ENCODE measurements around the gene EOGT.

The EOGT gene

DNA sequence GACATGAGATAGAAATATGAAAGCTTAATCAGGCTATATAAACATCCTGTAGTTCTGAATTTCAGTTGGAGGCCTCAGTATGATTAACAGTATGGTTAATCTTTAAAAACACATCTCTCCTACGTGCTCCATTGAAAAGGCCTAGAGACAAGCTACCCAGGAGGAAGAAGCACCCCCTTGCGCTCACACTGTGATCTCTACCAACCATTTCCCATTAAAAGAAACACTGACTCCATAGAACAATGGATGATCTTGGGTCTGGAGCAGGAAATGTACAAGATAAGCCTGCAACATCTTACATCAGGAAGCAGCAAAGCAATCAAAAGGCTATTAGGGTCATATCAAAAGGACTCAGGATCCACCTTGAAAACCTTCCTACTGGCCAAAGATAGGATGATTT is 3.4 kb upstream of the EOGT start:
- no peak overlapping the region for H3K4me3 ChIP-seq (ENCODE audit: low read length)
- TF ChIP-seq ZNF274 (IDR thresholded peaks at IDR 0.05; ENCODE audit: low read depth, low read length) = no peak

GRCh38 chr3:69016102-69016501 is 2.6 kb upstream of the EOGT start:
- H3K4me3 ChIP-seq (ENCODE audit: low read length) = no peak overlapping the region
- no peak for TF ChIP-seq ZNF274 (IDR thresholded peaks at IDR 0.05; ENCODE audit: low read depth, low read length)

DNA sequence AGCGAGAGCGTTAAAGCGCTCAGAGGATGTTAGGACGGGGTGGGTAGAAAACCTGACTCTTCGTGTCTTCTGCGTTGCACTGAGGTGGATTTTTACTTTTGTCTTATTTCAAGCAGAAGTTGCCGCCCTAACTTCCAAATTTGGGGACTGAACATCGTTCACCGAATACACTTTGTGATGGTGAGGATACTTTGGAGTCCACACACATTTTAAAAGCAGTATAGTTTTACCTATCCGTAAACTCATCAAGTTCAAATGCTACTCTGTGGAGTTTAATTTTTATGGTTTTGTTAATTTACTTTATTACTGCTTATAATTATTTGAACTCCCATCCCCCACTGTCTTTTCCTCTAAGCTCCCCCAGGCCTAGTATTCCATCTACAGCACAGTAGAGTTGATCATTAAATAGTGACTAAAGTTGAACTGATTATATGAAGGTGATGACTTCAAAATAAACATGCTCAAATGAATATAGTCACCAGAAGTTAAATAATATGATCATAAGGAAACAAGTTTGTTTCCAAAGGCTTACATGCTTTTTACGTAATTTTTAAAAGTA is 617 bp upstream of the EOGT start:
- H3K4me3 ChIP-seq (ENCODE audit: low read length) = peak overlapping the region; percentile 71
- TF ChIP-seq ZNF274 (IDR thresholded peaks at IDR 0.05; ENCODE audit: low read depth, low read length) = no peak

DNA sequence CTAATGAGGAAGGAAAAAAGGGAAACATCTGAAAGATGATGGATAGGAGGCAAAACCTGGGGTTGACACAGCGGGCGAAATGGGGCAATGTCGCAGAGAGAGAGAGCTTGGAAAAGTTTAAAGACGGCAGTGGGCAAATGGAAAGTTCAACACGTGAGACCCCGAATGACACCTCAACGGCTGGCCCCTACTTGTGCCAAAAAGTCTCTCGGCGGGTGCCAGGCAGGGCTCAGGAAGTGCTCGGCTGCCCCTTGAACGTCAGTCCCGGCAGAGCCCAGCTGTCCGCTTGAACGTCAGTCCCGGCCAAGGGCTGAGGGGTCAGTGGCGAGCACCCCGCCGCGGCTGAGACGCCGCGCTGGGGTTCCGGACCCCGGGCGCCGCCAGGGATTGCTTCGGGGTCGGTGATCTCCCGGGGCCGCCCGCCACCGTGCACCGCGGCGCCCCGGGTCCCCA is 658 bp downstream of the EOGT start:
- TF ChIP-seq ZNF274 (IDR thresholded peaks at IDR 0.05; ENCODE audit: low read depth, low read length) = no peak
- H3K4me3 ChIP-seq (ENCODE audit: low read length) = peak overlapping the region; percentile 71; the same call in 1 of the 2 replicates

- H3K4me3 ChIP-seq (ENCODE audit: low read length) = peak overlapping the region; percentile 71; the same call in 1 of the 2 replicates
- TF ChIP-seq ZNF274 (IDR thresholded peaks at IDR 0.05; ENCODE audit: low read depth, low read length) = no peak
Observed at GRCh38 chr3:69012100-69012799, 1.2 kb downstream of the EOGT start.

DNA sequence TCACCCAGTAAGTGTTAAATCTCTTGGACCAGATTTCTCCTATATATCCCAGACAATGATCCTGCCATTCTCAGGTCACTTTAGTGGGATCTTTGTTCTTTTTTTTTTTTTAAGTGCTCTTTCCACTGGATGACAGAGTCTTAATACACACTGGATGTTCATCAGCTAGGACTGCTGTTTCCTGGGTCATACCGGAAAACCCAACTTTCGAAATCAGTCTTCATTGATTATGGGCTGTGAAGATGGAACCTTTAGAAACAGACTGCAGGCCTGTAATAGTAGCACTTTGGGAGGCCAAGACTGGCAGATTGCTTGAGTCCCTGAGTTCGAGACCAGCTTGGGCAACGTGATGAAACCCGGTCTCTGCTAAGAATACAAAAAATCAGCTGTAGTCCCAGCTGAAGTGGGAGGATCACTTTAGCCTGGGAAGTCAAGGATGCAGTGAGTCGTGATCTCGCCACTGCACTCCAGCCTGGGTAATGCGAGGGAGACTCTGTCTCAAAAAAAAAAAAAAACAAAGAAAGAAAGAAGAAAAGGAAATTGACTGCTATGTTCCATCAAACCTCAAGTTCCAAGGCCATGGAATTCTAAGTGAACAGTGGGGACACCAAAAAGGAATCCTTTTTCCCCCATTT is 2.3 kb downstream of the EOGT start:
- TF ChIP-seq ZNF274 (IDR thresholded peaks at IDR 0.05; ENCODE audit: low read depth, low read length) = no peak
- H3K4me3 ChIP-seq (ENCODE audit: low read length) = no peak overlapping the region

GRCh38 chr3:69009559-69010410 is 3.7 kb downstream of the EOGT start:
- H3K4me3 ChIP-seq (ENCODE audit: low read length) = no peak overlapping the region
- TF ChIP-seq ZNF274 (IDR thresholded peaks at IDR 0.05; ENCODE audit: low read depth, low read length) = no peak

DNA sequence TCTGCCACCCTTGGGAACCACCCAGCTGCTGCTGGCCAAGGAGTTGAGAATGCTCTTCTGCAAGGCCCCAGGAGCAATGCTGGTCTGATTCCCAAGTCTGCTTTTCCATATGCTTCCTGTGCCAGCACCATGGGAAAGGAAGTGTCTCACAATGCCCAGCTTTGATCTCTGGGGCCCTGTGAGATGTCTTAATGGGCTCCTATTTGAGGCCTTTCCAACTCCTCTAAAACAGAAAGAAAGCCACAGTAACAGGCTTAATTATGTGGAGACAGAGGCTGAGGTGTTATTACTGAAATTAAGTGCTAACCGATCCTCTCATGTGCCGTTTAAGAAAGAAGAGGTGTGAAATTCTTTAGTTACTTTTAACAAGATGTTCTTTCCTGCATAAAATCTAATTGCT is 4.5 kb downstream of the EOGT start:
- no peak overlapping the region for H3K4me3 ChIP-seq (ENCODE audit: low read length)
- TF ChIP-seq ZNF274 (IDR thresholded peaks at IDR 0.05; ENCODE audit: low read depth, low read length) = no peak

GRCh38 chr3:69005791-69006482 is 7.5 kb downstream of the EOGT start:
- no peak overlapping the region for H3K4me3 ChIP-seq (ENCODE audit: low read length)
- TF ChIP-seq ZNF274 (IDR thresholded peaks at IDR 0.05; ENCODE audit: low read depth, low read length) = no peak

DNA sequence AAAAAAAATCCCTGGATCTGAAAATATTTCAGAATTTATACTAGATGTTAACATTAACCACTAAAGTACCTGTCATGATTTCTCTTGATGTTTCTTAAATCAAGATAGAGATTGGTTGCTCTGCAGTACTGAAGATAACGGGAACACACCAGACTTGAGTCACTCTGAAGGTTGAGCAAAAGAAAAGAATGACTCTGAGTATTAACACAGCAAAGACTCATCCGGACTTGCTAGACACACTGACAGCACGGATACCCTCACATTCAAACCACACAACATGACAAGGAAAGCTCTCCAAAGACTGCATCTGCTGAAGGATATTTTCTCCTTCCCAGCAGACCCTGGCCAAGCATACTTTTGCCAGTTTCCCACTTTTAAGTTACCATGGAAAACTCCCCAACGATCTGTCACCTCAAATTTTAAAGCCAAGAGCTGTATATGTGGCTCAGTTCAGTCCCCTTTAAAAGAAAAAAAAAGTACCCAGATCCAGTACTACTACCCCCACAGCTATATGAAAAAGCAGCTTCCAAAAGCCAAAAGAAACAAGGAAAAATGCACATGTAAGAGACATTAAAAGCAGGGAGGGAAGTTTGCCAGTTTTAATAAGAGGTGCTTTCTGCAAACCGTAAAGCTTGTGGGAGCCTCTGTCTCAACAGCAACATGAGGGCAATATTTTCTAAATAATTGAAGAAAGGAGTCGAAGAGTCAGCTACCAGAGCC is 8.3 kb downstream of the EOGT start:
- H3K4me3 ChIP-seq (ENCODE audit: low read length) = no peak overlapping the region
- no peak for TF ChIP-seq ZNF274 (IDR thresholded peaks at IDR 0.05; ENCODE audit: low read depth, low read length)

DNA sequence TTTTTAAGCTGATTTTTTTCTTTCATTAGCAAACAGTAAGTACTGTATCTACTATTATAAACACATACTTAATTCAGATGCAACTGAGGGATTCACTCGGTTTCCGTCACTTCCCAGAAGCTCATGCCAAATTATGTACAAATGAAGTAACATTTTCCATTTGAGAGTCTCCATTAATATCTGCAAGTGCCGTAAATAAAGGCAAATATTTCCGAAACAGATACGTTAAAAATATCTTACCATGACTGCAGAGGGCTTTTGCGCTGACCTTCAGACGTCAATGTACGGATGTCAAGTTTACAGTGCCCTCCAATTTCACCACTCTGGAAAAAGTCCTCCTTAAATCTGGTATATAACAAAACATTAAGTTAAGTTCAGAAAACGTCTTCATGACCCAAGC is 9.3 kb downstream of the EOGT start:
- no peak for TF ChIP-seq ZNF274 (IDR thresholded peaks at IDR 0.05; ENCODE audit: low read depth, low read length)
- H3K4me3 ChIP-seq (ENCODE audit: low read length) = no peak overlapping the region

GRCh38 chr3:68999605-69000004 is 13.9 kb downstream of the EOGT start:
- H3K4me3 ChIP-seq (ENCODE audit: low read length) = no peak overlapping the region
- TF ChIP-seq ZNF274 (IDR thresholded peaks at IDR 0.05; ENCODE audit: low read depth, low read length) = no peak

GRCh38 chr3:68999158-68999557 is 14.3 kb downstream of the EOGT start:
- H3K4me3 ChIP-seq (ENCODE audit: low read length) = no peak overlapping the region
- TF ChIP-seq ZNF274 (IDR thresholded peaks at IDR 0.05; ENCODE audit: low read depth, low read length) = no peak

Data from GM08714 (cell line).